ENCODE data around the gene GRN. TPM values are rescaled to one million over a fixed set of nuclear protein-coding genes. Genes with fewer than 3 reads are reported as not detected.

Gene GRN
- total and polyA plus RNA-seq, 2 of the 13 experiments (the other 11 are each of a cell fraction or from before 2014, with no cell fraction given), result 86.6 to 143 TPM

DNA sequence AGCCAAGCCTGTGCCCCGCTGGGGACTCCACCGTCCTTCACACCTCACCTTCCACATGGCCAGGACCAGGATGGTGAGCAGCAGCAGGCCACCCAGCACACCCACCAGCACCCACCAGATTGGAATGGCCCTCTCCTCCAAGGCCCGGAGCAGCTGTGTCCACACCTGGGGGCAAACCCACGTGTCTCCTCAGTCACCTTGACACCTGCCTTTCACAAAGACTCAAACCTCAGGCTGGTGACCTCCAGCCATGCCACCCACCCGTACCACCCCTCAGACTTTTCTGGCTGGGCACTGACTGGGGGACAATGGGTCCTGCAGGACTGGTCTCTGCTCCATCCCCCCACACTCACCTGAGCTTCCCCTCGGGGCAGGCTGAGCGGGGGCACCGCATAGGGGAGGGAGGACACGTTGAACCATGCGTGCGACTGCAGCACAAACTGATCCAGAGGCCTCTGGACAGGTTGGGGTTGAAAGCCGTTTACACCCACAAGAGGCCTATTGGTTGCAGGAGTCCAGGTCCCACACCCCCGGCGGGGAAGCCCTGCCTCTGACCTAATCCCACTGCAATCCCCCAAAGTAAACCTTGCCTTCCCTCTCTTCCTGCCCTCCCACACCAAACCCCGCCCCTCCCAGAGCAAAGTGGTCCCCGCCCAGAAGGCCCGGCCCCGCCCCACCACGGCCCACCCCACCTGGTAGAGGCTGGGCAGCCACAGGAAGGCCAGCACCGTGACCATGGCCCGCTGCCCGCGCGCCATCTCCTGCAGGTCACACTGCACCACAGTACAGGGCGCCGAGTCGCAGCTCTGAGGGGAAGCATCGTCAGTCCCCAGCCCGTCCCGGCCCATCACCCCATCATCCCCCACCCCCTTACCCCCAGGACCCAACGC is 29.4 kb downstream of the GRN start (continued):
- TF ChIP-seq ZNF564 (CRISPR knock-in tag; IDR thresholded peaks at IDR 0.05), result 0 out of 2 replicates have a peak, but pooled peaks have one; percentile 39
- 0 out of 2 replicates have a peak, but pooled peaks have one; percentile 54 for TF ChIP-seq ZNF737 (CRISPR knock-in tag; IDR thresholded peaks at IDR 0.05; ENCODE audit: borderline replicate concordance)
- no peak for TF ChIP-seq MEIS1 (CRISPR knock-in tag; IDR thresholded peaks at IDR 0.05; ENCODE audit: borderline replicate concordance)
- no peak for TF ChIP-seq ZNF660 (CRISPR knock-in tag; IDR thresholded peaks at IDR 0.05; ENCODE audit: borderline replicate concordance, low read depth)
- TF ChIP-seq ATF7 (IDR thresholded peaks at IDR 0.05), result no peak
- no peak for TF ChIP-seq ATF7 (CRISPR knock-in tag; IDR thresholded peaks at IDR 0.05)
- TF ChIP-seq ZKSCAN5 (CRISPR knock-in tag; IDR thresholded peaks at IDR 0.05), result no peak
- TF ChIP-seq ZNF547 (CRISPR knock-in tag; IDR thresholded peaks at IDR 0.05), result no peak; the same call in 1 of the 2 replicates
- TF ChIP-seq TCF7 (IDR thresholded peaks at IDR 0.05; ENCODE audit: low read depth), result no peak
- peak; percentile 53; the same call in 1 of the 2 replicates for TF ChIP-seq ETV5 (CRISPR knock-in tag; IDR thresholded peaks at IDR 0.05; ENCODE audit: borderline replicate concordance)
- TF ChIP-seq POLR2A (IDR thresholded peaks at IDR 0.05; ENCODE audit: insufficient read depth in 1 of 2, low read depth in 2 of 2, low read length in 2 of 2), result peak; percentile 40 to 60; a peak in 1 of 4 replicates
- TF ChIP-seq NCOA5 (CRISPR knock-in tag; IDR thresholded peaks at IDR 0.05), result no peak
- TF ChIP-seq ZNF761 (CRISPR knock-in tag; conservative IDR thresholded peaks at IDR 0.05), result no peak
- TF ChIP-seq EEA1 (CRISPR knock-in tag; IDR thresholded peaks at IDR 0.05; ENCODE audit: borderline replicate concordance), result no peak
- no peak for TF ChIP-seq FLYWCH1 (CRISPR knock-in tag; IDR thresholded peaks at IDR 0.05)
- TF ChIP-seq, protein P1, sequence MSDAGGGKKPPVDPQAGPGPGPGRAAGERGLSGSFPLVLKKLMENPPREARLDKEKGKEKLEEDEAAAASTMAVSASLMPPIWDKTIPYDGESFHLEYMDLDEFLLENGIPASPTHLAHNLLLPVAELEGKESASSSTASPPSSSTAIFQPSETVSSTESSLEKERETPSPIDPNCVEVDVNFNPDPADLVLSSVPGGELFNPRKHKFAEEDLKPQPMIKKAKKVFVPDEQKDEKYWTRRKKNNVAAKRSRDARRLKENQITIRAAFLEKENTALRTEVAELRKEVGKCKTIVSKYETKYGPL (CRISPR knock-in tag; IDR thresholded peaks at IDR 0.05), result no peak
- TF ChIP-seq ZSCAN20 (CRISPR knock-in tag; IDR thresholded peaks at IDR 0.05; ENCODE audit: borderline replicate concordance), result peak; percentile 75; the same call in 1 of the 2 replicates
- TF ChIP-seq ZNF180 (CRISPR knock-in tag; IDR thresholded peaks at IDR 0.05; ENCODE audit: borderline replicate concordance, low read depth), result no peak
- TF ChIP-seq ZNF709 (CRISPR knock-in tag; IDR thresholded peaks at IDR 0.05), result no peak
- TF ChIP-seq, protein P2, sequence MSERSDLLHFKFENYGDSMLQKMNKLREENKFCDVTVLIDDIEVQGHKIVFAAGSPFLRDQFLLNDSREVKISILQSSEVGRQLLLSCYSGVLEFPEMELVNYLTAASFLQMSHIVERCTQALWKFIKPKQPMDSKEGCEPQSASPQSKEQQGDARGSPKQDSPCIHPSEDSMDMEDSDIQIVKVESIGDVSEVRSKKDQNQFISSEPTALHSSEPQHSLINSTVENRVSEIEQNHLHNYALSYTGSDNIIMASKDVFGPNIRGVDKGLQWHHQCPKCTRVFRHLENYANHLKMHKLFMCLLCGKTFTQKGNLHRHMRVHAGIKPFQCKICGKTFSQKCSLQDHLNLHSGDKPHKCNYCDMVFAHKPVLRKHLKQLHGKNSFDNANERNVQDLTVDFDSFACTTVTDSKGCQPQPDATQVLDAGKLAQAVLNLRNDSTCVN (CRISPR knock-in tag; IDR thresholded peaks at IDR 0.05; ENCODE audit: borderline replicate concordance), result 0 out of 2 replicates have a peak, but pooled peaks have one; percentile 31
- 0 out of 2 replicates have a peak, but pooled peaks have one; percentile 64 for TF ChIP-seq ZNF619 (CRISPR knock-in tag; IDR thresholded peaks at IDR 0.05)
- TF ChIP-seq AKNA (CRISPR knock-in tag; IDR thresholded peaks at IDR 0.05; ENCODE audit: borderline replicate concordance), result no peak
- no peak for TF ChIP-seq ZNF329 (CRISPR knock-in tag; IDR thresholded peaks at IDR 0.05; ENCODE audit: low read depth)
- TF ChIP-seq, protein P3, sequence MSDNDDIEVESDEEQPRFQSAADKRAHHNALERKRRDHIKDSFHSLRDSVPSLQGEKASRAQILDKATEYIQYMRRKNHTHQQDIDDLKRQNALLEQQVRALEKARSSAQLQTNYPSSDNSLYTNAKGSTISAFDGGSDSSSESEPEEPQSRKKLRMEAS (IDR thresholded peaks at IDR 0.05), result peak; percentile 73
